ENCODE results near the gene NEBL. TPM values are rescaled to one million over a fixed set of nuclear protein-coding genes. Genes with fewer than 3 reads are reported as not detected.

NEBL gene
- total RNA-seq, 1 donor from 2014 or later = 24.5 TPM

DNA sequence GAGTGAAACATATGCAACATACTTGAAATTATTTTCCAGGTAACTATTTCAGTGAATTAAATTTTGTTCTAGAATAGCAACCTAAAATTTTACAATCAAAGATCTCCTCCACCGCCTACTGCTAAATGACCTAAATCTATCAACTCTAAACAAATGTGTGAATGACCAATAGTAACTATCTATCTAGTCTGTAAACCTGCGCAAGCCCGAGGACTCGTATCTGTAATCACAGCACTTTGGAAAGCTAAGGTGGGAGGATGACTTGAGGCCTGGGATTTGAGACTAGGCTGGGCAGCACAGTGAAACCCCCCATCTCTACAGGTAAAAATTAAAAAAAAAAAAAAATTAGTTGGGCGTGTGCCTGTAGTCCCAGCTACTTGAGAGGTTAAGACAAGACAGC lies 83.0 kb downstream of the NEBL start:
- TF ChIP-seq CTCF (conservative IDR thresholded peaks at IDR 0.05) = no peak
- no peak overlapping the region for H3K4me3 Mint-ChIP-seq
- H3K9me3 Mint-ChIP-seq = no peaks in the 10 kb centered on the region
- no peaks in the 10 kb centered on the region for H3K4me1 Mint-ChIP-seq (ENCODE audit: unreplicated experiment)
- H3K27me3 Mint-ChIP-seq = no peaks in the 10 kb centered on the region
- DNase-seq (ENCODE audit: extremely low spot score, unreplicated experiment) = no peak
- H3K36me3 Mint-ChIP-seq = peaks cover 4% of the 10 kb centered on the region
- H3K27ac Mint-ChIP-seq = no peak overlapping the region

GRCh38 chr10:20811131-20811530 lies 86.0 kb downstream of the NEBL start:
- peaks cover 6% of the 10 kb centered on the region for H3K4me1 Mint-ChIP-seq (ENCODE audit: unreplicated experiment)
- no peak for TF ChIP-seq CTCF (conservative IDR thresholded peaks at IDR 0.05)
- no peaks in the 10 kb centered on the region for H3K9me3 Mint-ChIP-seq
- H3K4me3 Mint-ChIP-seq = no peak overlapping the region
- H3K36me3 Mint-ChIP-seq = peaks cover 5% of the 10 kb centered on the region
- no peak for DNase-seq (ENCODE audit: extremely low spot score, unreplicated experiment)
- no peak overlapping the region for H3K27ac Mint-ChIP-seq
- no peaks in the 10 kb centered on the region for H3K27me3 Mint-ChIP-seq

GRCh38 chr10:20809631-20810030 lies 87.5 kb downstream of the NEBL start:
- Mint-ChIP-seq H3K4me1 (ENCODE audit: unreplicated experiment) (peaks cover 10% of the 10 kb centered on the region), H3K27me3 (no peaks in the 10 kb centered on the region), H3K9me3 (peaks cover 4% of the 10 kb centered on the region), H3K27ac (no peak overlapping the region), H3K36me3 (peaks cover 9% of the 10 kb centered on the region), H3K4me3 (no peak overlapping the region)
- no peak for DNase-seq (ENCODE audit: extremely low spot score, unreplicated experiment)
- no peak for TF ChIP-seq CTCF (conservative IDR thresholded peaks at IDR 0.05)

GRCh38 chr10:20806487-20806886 lies 90.6 kb downstream of the NEBL start:
- Mint-ChIP-seq H3K9me3 (peaks cover 4% of the 10 kb centered on the region), H3K27me3 (no peaks in the 10 kb centered on the region), H3K36me3 (peaks cover 9% of the 10 kb centered on the region), H3K4me1 (ENCODE audit: unreplicated experiment) (peaks cover 20% of the 10 kb centered on the region), H3K27ac (no peak overlapping the region), H3K4me3 (no peak overlapping the region)
- DNase-seq (ENCODE audit: extremely low spot score, unreplicated experiment) = no peak
- no peak for TF ChIP-seq CTCF (conservative IDR thresholded peaks at IDR 0.05)

DNA sequence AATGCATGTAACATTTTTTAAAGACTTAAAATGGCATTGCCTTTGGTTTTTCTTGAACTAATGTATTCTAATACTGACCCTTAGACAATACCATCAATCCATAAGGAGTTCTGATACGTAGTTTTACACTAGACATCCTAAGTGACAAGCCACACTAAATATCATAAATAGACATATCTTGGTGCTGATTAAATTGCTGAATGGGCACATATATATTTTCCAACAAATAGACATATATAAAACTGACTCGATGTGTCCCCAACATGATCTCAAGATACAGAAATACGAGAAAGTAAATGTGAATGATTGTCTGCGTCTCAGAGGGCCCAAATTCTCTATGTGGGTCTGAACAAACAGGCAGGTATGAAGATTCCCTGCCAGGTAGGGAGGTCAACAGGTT lies 99.8 kb downstream of the NEBL start:
- no peaks in the 10 kb centered on the region for H3K27me3 Mint-ChIP-seq
- no peak for TF ChIP-seq CTCF (conservative IDR thresholded peaks at IDR 0.05)

GRCh38 chr10:20795391-20795790 lies 101.7 kb downstream of the NEBL start:
- H3K4me3 Mint-ChIP-seq = no peak overlapping the region

More for the DNA sequence above, 99.8 kb downstream of the NEBL start:
- H3K9me3 Mint-ChIP-seq = no peaks in the 10 kb centered on the region
- H3K27ac Mint-ChIP-seq = no peak overlapping the region
- H3K36me3 Mint-ChIP-seq = no peaks in the 10 kb centered on the region
- peaks cover 6% of the 10 kb centered on the region for H3K4me1 Mint-ChIP-seq (ENCODE audit: unreplicated experiment)
- H3K4me3 Mint-ChIP-seq = no peak overlapping the region
- no peak for DNase-seq (ENCODE audit: extremely low spot score, unreplicated experiment)

More at GRCh38 chr10:20795391-20795790, 101.7 kb downstream of the NEBL start:
- no peak for TF ChIP-seq CTCF (conservative IDR thresholded peaks at IDR 0.05)
- no peak for DNase-seq (ENCODE audit: extremely low spot score, unreplicated experiment)
- Mint-ChIP-seq H3K27ac (no peak overlapping the region), H3K36me3 (no peaks in the 10 kb centered on the region), H3K9me3 (no peaks in the 10 kb centered on the region), H3K4me1 (ENCODE audit: unreplicated experiment) (no peaks in the 10 kb centered on the region), H3K27me3 (no peaks in the 10 kb centered on the region)

Data from type B pancreatic cell (in vitro differentiated cells).